ENCODE results near the gene HOXD9.

The HOXD9 gene

GRCh38 chr2:176090862-176091261, 31.7 kb upstream of the HOXD9 start:
- no peak for ATAC-seq
- no peak for TF ChIP-seq TOX (CRISPR knock-in tag; IDR thresholded peaks at IDR 0.05; ENCODE audit: borderline replicate concordance)
- no peak for TF ChIP-seq BACH2 (CRISPR knock-in tag; IDR thresholded peaks at IDR 0.05; ENCODE audit: borderline replicate concordance)

- no peak for ATAC-seq
- TF ChIP-seq ISL1 (CRISPR knock-in tag; IDR thresholded peaks at IDR 0.05) (no peak), ZFP3 (CRISPR knock-in tag; IDR thresholded peaks at IDR 0.05) (no peak), TOX (CRISPR knock-in tag; IDR thresholded peaks at IDR 0.05; ENCODE audit: borderline replicate concordance) (no peak), ZNF8 (CRISPR knock-in tag; IDR thresholded peaks at IDR 0.05) (no peak), TSHZ2 (CRISPR knock-in tag; IDR thresholded peaks at IDR 0.05) (no peak), TCF4 (CRISPR knock-in tag; IDR thresholded peaks at IDR 0.05; ENCODE audit: borderline replicate concordance) (no peak), ZC3H10 (CRISPR knock-in tag; IDR thresholded peaks at IDR 0.05) (no peak), ARNTL (CRISPR knock-in tag; IDR thresholded peaks at IDR 0.05; ENCODE audit: borderline replicate concordance, low read depth) (no peak), CSRNP3 (CRISPR knock-in tag; IDR thresholded peaks at IDR 0.05) (no peak), BACH2 (CRISPR knock-in tag; IDR thresholded peaks at IDR 0.05; ENCODE audit: borderline replicate concordance) (no peak), POU6F1 (CRISPR knock-in tag; IDR thresholded peaks at IDR 0.05; ENCODE audit: borderline replicate concordance, low read depth) (no peak), CSDC2 (CRISPR knock-in tag; IDR thresholded peaks at IDR 0.05) (no peak), PATZ1 (CRISPR knock-in tag; IDR thresholded peaks at IDR 0.05; ENCODE audit: borderline replicate concordance) (no peak), RARB (CRISPR knock-in tag; IDR thresholded peaks at IDR 0.05) (no peak), ZNF70 (CRISPR knock-in tag; IDR thresholded peaks at IDR 0.05) (no peak), ZNF565 (CRISPR knock-in tag; conservative IDR thresholded peaks at IDR 0.05; ENCODE audit: low read depth) (no peak), OSR1 (CRISPR knock-in tag; IDR thresholded peaks at IDR 0.05) (no peak)
Observed at GRCh38 chr2:176091329-176092258, 30.9 kb upstream of the HOXD9 start.

- TF ChIP-seq BACH2 (CRISPR knock-in tag; IDR thresholded peaks at IDR 0.05; ENCODE audit: borderline replicate concordance) (no peak), ZNF8 (CRISPR knock-in tag; IDR thresholded peaks at IDR 0.05) (no peak), GLIS3 (CRISPR knock-in tag; IDR thresholded peaks at IDR 0.05) (no peak), ZFP30 (CRISPR knock-in tag; IDR thresholded peaks at IDR 0.05) (no peak), OSR1 (CRISPR knock-in tag; IDR thresholded peaks at IDR 0.05) (no peak), ARNTL (CRISPR knock-in tag; IDR thresholded peaks at IDR 0.05; ENCODE audit: borderline replicate concordance, low read depth) (no peak), POU6F1 (CRISPR knock-in tag; IDR thresholded peaks at IDR 0.05; ENCODE audit: borderline replicate concordance, low read depth) (no peak), PPARA (CRISPR knock-in tag; IDR thresholded peaks at IDR 0.05; ENCODE audit: borderline replicate concordance) (no peak), TOX (CRISPR knock-in tag; IDR thresholded peaks at IDR 0.05; ENCODE audit: borderline replicate concordance) (no peak), ZC3H10 (CRISPR knock-in tag; IDR thresholded peaks at IDR 0.05) (no peak), TCF4 (CRISPR knock-in tag; IDR thresholded peaks at IDR 0.05; ENCODE audit: borderline replicate concordance) (no peak), ISL1 (CRISPR knock-in tag; IDR thresholded peaks at IDR 0.05) (no peak), ZFP3 (CRISPR knock-in tag; IDR thresholded peaks at IDR 0.05) (no peak)
- no peak for ATAC-seq
Observed at GRCh38 chr2:176092270-176093144, 30.0 kb upstream of the HOXD9 start, which contains the start of gene HOXD13. Gene HOXD13, plus strand, starts transcription at chr2:176092721. Its CDS starts 170 bp downstream, at chr2:176092891.
